22Rv1 (cell line): ENCODE data around the gene IVNS1ABP.
A peak's percentile ranks its signal among the peaks of the same experiment; 100 is the strongest.

Experiments
- H3K27ac ChIP-seq: fragments of 450-650 bp; 2 replicates; pipeline ENCODE4 v1.5.1; 2017
- CTCF ChIP-seq: fragments of 450-650 bp; IDR thresholded peaks from 2 replicates; pipeline ENCODE4 v1.5.1; 2017; ENCODE audit warnings: mild to moderate bottlenecking
- ZFX ChIP-seq: fragments of 450-650 bp; IDR thresholded peaks from 2 replicates; pipeline ENCODE4 v1.6.1; 2017; ENCODE audit warnings: antibody characterized with exemption, borderline replicate concordance

The IVNS1ABP gene

DNA sequence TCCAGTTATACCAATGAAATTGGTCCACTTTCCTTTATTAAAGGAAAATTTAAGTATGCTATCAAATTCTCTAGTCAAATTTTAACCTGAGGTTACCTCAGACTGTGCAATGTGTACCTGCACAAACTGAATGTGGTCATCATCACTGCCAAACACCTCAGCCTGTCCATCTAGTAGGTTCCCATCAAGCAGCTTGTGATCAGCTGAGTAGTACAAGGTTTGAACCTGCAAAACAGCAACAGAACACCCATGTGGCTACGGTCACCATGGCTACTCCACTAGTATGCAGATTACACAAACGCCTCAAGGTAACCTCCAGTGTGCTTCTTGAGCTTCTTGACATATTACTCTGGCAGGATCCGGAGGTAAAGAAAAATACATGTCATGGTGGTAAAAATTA, 11.6 kb downstream of the IVNS1ABP start:
- H3K27ac ChIP-seq: no peak overlapping the region
- no peak for TF ChIP-seq CTCF
- TF ChIP-seq ZFX: no peak

DNA sequence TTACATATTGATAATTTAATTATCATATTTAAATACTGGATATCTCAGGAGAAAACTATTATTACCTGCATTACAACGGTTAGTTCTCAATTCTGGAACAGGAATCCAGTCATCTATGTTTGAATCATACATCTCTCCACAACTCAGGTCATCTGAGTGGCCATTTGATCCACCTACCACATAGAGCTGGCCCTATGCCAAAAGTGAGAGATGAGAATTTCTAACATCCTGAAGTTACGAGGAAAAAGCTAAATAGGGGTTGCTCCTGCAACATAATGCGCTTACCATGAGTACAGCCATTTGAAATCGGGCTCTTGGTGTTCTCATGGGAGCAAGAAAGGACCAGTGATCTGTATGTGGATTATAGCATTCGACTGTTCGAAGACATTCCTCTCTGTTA, 16.9 kb downstream of the IVNS1ABP start:
- TF ChIP-seq CTCF (no peak), ZFX (no peak)

GRCh38 chr1:185297982-185298381, 19.1 kb downstream of the IVNS1ABP start:
- no peak overlapping the region for H3K27ac ChIP-seq
- TF ChIP-seq ZFX (no peak), CTCF (no peak)

More for the DNA sequence above, 16.9 kb downstream of the IVNS1ABP start:
- no peak overlapping the region for H3K27ac ChIP-seq

DNA sequence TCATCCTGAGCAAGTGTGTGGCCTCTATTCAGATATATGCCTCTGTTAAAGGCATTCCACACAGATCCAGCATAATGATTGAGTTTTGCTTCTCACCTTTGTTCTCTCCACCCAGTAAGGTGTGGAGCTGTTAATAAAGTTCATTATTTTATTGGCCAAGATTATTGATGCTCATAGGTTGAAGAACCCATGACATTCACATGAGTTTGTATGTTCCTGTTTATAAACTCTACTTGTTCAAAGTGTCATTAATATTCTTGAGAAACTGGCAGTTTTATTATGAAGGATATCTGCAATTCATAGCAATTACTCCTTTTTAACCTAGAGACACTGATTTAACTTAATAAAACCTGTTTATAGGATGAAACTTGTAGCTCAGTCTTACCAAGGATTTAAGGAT, 22.0 kb downstream of the IVNS1ABP start:
- no peak for TF ChIP-seq ZFX
- TF ChIP-seq CTCF: no peak
- H3K27ac ChIP-seq: no peak overlapping the region

DNA sequence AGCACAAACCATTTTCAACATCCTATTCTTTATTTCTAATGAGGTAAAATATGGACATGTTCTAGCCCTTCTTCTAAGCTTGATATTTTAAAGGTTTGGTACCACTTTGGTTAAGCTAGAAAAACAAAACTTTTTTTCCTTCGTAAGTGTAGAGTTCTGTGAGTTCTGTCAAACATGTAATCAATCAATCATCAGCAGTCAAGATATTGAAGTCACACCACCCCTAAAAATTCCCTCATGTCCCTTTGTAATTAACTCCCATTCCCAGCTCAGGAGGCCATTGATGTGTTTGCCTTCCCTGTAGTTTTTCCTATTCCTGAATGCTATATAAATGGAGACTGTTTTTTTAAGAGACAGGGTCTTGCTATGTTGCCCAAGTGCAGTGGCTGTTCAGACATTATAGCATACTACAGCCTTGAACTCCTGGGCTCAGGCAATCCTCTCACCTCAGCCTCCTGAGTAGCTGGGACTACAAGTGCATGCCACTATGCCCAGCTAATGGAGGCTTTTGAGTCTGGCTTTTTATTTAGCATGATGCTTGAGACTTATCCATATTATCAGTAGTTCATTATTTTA, 23.0 kb downstream of the IVNS1ABP start:
- H3K27ac ChIP-seq: no peak overlapping the region
- TF ChIP-seq CTCF (no peak), ZFX (no peak)

DNA sequence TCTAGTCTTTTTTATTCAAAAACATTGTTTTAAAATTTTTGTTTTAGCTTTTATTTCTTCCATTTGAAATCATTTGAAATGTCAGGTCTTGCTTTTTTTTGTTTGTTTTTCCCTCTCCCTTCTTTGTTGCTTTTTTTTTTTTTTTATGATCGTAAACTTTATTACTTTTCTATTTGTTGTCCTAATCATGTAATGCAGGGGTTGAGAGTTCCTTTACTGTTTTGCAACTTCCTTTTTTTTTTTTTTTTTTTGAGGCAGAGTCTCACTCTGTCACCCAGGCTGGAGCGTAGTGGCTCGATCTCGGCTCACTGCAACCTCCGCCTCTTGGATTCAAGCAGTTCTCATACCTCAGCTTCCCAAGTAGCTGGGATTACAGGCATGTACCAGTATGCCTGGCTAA, 24.8 kb downstream of the IVNS1ABP start:
- TF ChIP-seq CTCF (no peak), ZFX (no peak)
- no peak overlapping the region for H3K27ac ChIP-seq

DNA sequence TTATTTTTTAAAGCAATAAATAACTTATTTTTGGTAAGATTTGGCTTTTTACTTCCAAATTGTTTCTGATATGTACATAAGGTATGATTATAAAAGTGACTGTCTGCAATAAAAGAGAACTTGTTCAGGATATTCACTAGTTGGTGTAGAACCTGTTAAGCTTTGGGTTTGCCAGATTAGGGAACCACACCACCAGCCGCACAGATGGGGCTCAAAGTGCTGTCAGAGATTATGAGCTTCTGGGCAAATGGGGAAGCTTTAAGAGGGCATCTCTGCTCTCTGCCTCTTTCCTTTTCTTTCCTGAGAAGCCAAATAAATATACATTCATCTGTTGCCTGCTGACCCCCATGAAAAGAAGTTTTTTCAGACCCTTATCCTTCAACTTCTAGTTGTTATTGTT, 25.4 kb downstream of the IVNS1ABP start:
- H3K27ac ChIP-seq: 0 out of 2 replicates have a peak overlapping the region, but pooled peaks have one; percentile 1
- TF ChIP-seq ZFX (no peak), CTCF (no peak)
